Smooth muscle cell (in vitro differentiated cells): ENCODE measurements around the gene TIAM1. TPM values are rescaled to one million over a fixed set of nuclear protein-coding genes. Genes with fewer than 3 reads are reported as not detected.

ENCODE experiments used
- DNase-seq: peaks from one replicate; lab custom pipeline; 2025; ENCODE audit not compliant: unreplicated experiment; lab: John Stamatoyannopoulos, UW
- H2AFZ ChIP-seq: fragments of 200-600 bp; sonication (generic); 2 replicates; pipeline ENCODE4 v1.6.0; 2016; ENCODE audit warnings: antibody characterized with exemption, low read depth, mild to moderate bottlenecking
- H3F3A ChIP-seq: fragments of 200-600 bp; sonication (generic); 2 replicates; pipeline ENCODE4 v1.6.0; 2017; ENCODE audit warnings: antibody characterized with exemption, low read depth
- H3K27ac ChIP-seq: fragments of 200-600 bp; sonication (generic); 2 replicates; pipeline ENCODE4 v1.5.1; 2016; ENCODE audit warnings: low read depth, mild to moderate bottlenecking
- H3K27me3 ChIP-seq: fragments of 200-600 bp; sonication (generic); 2 replicates; pipeline ENCODE4 v1.6.1; 2016; ENCODE audit warnings: low read depth, mild to moderate bottlenecking
- H3K36me3 ChIP-seq: fragments of 200-600 bp; sonication (generic); 2 replicates; pipeline ENCODE4 v1.5.1; 2016; ENCODE audit warnings: low read depth
- H3K4me1 ChIP-seq: fragments of 200-600 bp; sonication (generic); 2 replicates; pipeline ENCODE4 v1.5.1; 2016; ENCODE audit warnings: low read depth
- H3K4me2 ChIP-seq: fragments of 200-600 bp; sonication (generic); 2 replicates; pipeline ENCODE4 v1.6.0; 2016; ENCODE audit warnings: mild to moderate bottlenecking
- H3K4me3 ChIP-seq: fragments of 200-600 bp; sonication (generic); 2 replicates; pipeline ENCODE4 v1.5.1; 2016; ENCODE audit warnings: mild to moderate bottlenecking
- H3K79me2 ChIP-seq: fragments of 200-600 bp; sonication (generic); 2 replicates; pipeline ENCODE4 v1.6.0; 2016; ENCODE audit warnings: low read depth, mild to moderate bottlenecking
- H3K9ac ChIP-seq: fragments of 200-600 bp; sonication (generic); 2 replicates; pipeline ENCODE4 v1.6.0; 2016; ENCODE audit warnings: low read depth
- H3K9me3 ChIP-seq: fragments of 200-600 bp; sonication (generic); replicated peaks from 2 replicates; pipeline ENCODE4 v1.5.1; 2016; ENCODE audit warnings: low read depth
- H4K20me1 ChIP-seq: fragments of 200-600 bp; sonication (generic); 2 replicates; pipeline ENCODE4 v1.6.0; 2016; ENCODE audit warnings: low read depth
- CTCF ChIP-seq: fragments of 200-600 bp; sonication (generic); IDR thresholded peaks from 2 replicates; pipeline ENCODE4 v1.5.1; 2017; ENCODE audit warnings: borderline replicate concordance, mild to moderate bottlenecking, antibody characterized with exemption; ENCODE audit not compliant: insufficient read depth, poor library complexity, severe bottlenecking
- WGBS: methylation state at CpG from one replicate; pipeline ENCODE4 v1.1.7; 2016; ENCODE audit warnings: low lambda C conversion rate; 5-methylcytosine and 5-hydroxymethylcytosine counted together
- polyA plus RNA-seq: library from polyadenylated mRNA; unstranded; fragments of >200 nt; fragmentation: Nextera tagmentation; extraction: Ambion mirVana; gene quantifications from 2 replicates; pipeline ENCODE4 v1.2.1, GENCODE V29; 2016
- total RNA-seq: library from RNA; depleted of rRNA; stranded (reverse); fragments of >200 nt; gene quantifications from 2 replicates; pipeline ENCODE4 v1.2.3, GENCODE V29; 2014

Gene TIAM1
- total and polyA plus RNA-seq, 2 experiments from 2014 or later, result 3.2 to 12.9 TPM

GRCh38 chr21:31330144-31330483 lies 13.9 kb downstream of the TIAM1 start:
- no peak overlapping the region for H3K9ac ChIP-seq
- H3K9me3 ChIP-seq, result no peaks in the 10 kb centered on the region
- H3K36me3 ChIP-seq, result no peaks in the 10 kb centered on the region
- no peak overlapping the region for H3K27ac ChIP-seq
- 92% methylated on average over 2 of the region's 2 CpGs for WGBS
- no peaks in the 10 kb centered on the region for H3K79me2 ChIP-seq
- no peaks in the 10 kb centered on the region for H3K4me1 ChIP-seq
- H3K27me3 ChIP-seq, result no peaks in the 10 kb centered on the region
- H3K4me2 ChIP-seq, result no peak overlapping the region
- H4K20me1 ChIP-seq, result no peaks in the 10 kb centered on the region
- no peak for TF ChIP-seq CTCF
- H3K4me3 ChIP-seq, result no peak overlapping the region
- H3F3A ChIP-seq, result no peaks in the 10 kb centered on the region
- no peak for DNase-seq
- no peak overlapping the region for H2AFZ ChIP-seq

- WGBS, result 94% methylated on average over 9 of the region's 9 CpGs
- no peaks in the 10 kb centered on the region for H3K27me3 ChIP-seq
Observed at GRCh38 chr21:31329456-31330143, 14.5 kb downstream of the TIAM1 start.

GRCh38 chr21:31326522-31327242 lies 17.4 kb downstream of the TIAM1 start:
- TF ChIP-seq CTCF, result no peak
- no peaks in the 10 kb centered on the region for H3K4me1 ChIP-seq
- no peak overlapping the region for H3K9ac ChIP-seq
- DNase-seq, result no peak
- H3K79me2 ChIP-seq, result no peaks in the 10 kb centered on the region
- WGBS, result 90% methylated on average over 14 of the region's 14 CpGs
- no peaks in the 10 kb centered on the region for H3K36me3 ChIP-seq
- H4K20me1 ChIP-seq, result no peaks in the 10 kb centered on the region
- H3K27me3 ChIP-seq, result no peaks in the 10 kb centered on the region
- H2AFZ ChIP-seq, result no peak overlapping the region
- H3K4me2 ChIP-seq, result no peak overlapping the region
- no peaks in the 10 kb centered on the region for H3K9me3 ChIP-seq
- no peaks in the 10 kb centered on the region for H3F3A ChIP-seq
- H3K4me3 ChIP-seq, result no peak overlapping the region
- H3K27ac ChIP-seq, result no peak overlapping the region

More at GRCh38 chr21:31329456-31330143, 14.5 kb downstream of the TIAM1 start:
- Histone ChIP-seq H3K4me2 (no peak overlapping the region), H3K9me3 (no peaks in the 10 kb centered on the region), H2AFZ (no peak overlapping the region), H3K36me3 (no peaks in the 10 kb centered on the region), H3K79me2 (no peaks in the 10 kb centered on the region), H3K4me3 (no peak overlapping the region), H4K20me1 (no peaks in the 10 kb centered on the region), H3K4me1 (no peaks in the 10 kb centered on the region), H3K27ac (no peak overlapping the region), H3F3A (no peaks in the 10 kb centered on the region), H3K9ac (no peak overlapping the region)
- TF ChIP-seq CTCF, result no peak
- DNase-seq, result no peak

GRCh38 chr21:31318971-31319370 lies 25.1 kb downstream of the TIAM1 start:
- H3K27me3 ChIP-seq, result no peaks in the 10 kb centered on the region
- no peak overlapping the region for H3K27ac ChIP-seq
- H3K9me3 ChIP-seq, result no peaks in the 10 kb centered on the region
- no peaks in the 10 kb centered on the region for H3K4me1 ChIP-seq
- no peak overlapping the region for H3K4me2 ChIP-seq
- H3K36me3 ChIP-seq, result no peaks in the 10 kb centered on the region
- H3F3A ChIP-seq, result no peaks in the 10 kb centered on the region
- no peaks in the 10 kb centered on the region for H3K79me2 ChIP-seq
- no peak for TF ChIP-seq CTCF
- no peak overlapping the region for H3K9ac ChIP-seq
- WGBS, result 88% methylated on average over 2 of the region's 2 CpGs
- no peak overlapping the region for H3K4me3 ChIP-seq
- H2AFZ ChIP-seq, result no peak overlapping the region
- peaks cover 2% of the 10 kb centered on the region for H4K20me1 ChIP-seq
- DNase-seq, result no peak
